NCI-H510A (cell line): Measurements from ENCODE around the gene TACR1.
A peak's percentile ranks its signal among the peaks of the same experiment; 100 is the strongest.
"Not testable (repeated sequence)": the region's sequence is repeated elsewhere in the genome, so short reads cannot be mapped to it uniquely, and the experiment has no call there.

Source experiments
- DNase-seq: peaks from one replicate; lab custom pipeline; 2025; lab: John Stamatoyannopoulos, UW

The TACR1 gene

GRCh38 chr2:75146221-75146605 lies 53.1 kb downstream of the TACR1 start:
- not testable (repeated sequence) for DNase-seq

GRCh38 chr2:75142081-75142480 lies 57.2 kb downstream of the TACR1 start:
- DNase-seq: no peak

DNA sequence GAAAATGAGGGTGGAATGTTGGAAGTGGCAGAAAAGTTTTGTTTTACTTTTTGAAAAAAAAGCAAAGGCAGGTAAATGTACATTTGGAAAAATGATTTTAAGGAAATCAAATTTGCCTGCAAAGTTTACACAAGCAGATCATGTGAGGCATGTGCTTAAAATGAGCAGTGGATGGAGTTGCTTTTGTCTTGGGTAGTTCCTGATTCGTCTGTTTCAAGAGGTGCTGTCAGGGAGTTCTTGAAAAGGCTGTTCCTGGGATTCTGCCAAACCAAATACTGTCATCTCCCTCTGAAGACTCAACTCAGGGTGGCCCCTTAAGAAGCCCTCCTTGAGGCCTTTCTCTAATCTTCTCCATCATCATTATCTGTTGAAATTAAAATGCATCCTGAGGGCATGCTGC lies 59.0 kb downstream of the TACR1 start:
- no peak for DNase-seq

GRCh38 chr2:75139171-75139570 lies 60.1 kb downstream of the TACR1 start:
- DNase-seq: no peak

- DNase-seq: no peak
These were observed 60.8 kb downstream of the TACR1 start for GRCh38 chr2:75138528-75138927.

GRCh38 chr2:75135776-75136400 lies 63.4 kb downstream of the TACR1 start:
- DNase-seq: no peak

- DNase-seq: no peak
These were observed 64.5 kb downstream of the TACR1 start for GRCh38 chr2:75134860-75135259.

GRCh38 chr2:75133621-75134570 lies 65.4 kb downstream of the TACR1 start:
- no peak for DNase-seq

GRCh38 chr2:75130171-75130570 lies 69.1 kb downstream of the TACR1 start:
- DNase-seq: no peak

- DNase-seq: no peak
These were observed 75.4 kb downstream of the TACR1 start for GRCh38 chr2:75123876-75124275.

GRCh38 chr2:75113231-75113869 lies 86.0 kb downstream of the TACR1 start:
- DNase-seq: no peak

- DNase-seq: no peak
These were observed 90.3 kb downstream of the TACR1 start for GRCh38 chr2:75108937-75109482.

DNA sequence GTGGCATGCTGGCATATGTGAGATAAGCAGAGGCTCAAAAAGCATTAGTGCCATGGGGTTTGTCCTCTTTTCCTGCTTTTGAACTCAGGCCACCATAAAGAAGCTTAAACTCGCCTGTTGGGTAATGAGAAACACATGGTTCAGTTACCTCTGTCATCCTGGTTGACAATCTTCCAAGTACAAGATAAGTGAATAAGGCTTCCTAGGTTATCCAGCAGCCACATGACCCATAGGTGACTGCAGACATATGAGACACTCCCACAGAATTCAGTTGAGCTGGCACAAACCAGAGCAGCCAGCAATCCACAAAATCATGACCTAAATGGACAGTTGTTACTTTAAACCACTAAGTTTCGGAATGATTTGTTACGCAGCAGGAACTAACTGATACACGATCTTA lies 97.3 kb downstream of the TACR1 start:
- no peak for DNase-seq

DNA sequence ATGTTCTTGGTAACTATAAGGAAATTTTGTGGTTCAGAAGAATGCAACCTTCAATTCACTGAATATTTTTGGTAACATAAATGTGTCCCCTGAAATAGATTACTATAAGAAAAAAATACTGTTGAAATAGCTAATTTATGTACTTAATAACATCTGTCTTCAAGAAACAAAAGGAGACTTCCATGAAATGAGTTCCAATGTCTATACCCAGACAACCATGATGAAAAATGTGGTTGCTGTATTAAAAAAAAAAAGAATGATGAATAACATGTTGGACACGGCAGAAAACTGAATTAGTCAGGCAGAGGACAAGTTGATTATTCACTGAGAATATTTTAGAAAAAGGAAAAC lies 98.5 kb downstream of the TACR1 start:
- no peak for DNase-seq

DNA sequence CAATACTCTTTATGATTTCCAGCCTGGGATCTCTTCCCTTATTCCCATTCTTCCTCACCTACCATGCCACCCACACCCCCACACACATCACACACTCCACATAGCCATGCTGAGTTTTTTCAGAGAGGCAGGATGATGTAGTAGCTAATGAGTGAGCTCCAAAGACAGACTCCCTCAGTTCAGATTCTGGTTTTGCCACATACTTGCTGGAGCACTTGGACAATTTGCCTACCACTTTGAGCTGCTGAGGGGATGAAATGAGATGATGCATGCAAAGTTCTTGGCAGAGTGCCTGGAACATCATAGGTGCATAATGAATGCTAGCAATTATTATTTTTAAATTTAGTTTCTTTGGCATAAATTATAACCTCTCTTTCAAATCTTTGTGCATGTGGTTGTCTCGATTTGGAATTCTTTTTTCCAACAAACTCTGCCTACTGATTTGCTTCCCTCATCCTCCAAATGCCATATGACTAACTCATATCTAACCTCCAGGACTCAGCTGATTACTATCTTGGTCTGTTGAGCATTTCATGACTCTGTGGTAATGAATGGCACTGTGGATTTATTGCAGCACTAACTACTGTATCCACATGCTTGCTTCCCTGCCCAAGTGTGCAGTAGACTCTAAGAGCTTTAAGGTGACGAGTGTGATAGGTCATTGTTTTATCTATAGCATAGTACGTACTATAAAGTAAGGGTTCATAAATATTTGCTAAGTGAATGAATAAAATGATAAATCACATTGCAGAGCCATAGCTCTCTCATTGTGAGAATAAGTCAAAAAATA lies 99.1 kb downstream of the TACR1 start:
- DNase-seq: peak; percentile 79

GRCh38 chr2:75099521-75099922 lies 99.8 kb downstream of the TACR1 start:
- DNase-seq: no peak

DNA sequence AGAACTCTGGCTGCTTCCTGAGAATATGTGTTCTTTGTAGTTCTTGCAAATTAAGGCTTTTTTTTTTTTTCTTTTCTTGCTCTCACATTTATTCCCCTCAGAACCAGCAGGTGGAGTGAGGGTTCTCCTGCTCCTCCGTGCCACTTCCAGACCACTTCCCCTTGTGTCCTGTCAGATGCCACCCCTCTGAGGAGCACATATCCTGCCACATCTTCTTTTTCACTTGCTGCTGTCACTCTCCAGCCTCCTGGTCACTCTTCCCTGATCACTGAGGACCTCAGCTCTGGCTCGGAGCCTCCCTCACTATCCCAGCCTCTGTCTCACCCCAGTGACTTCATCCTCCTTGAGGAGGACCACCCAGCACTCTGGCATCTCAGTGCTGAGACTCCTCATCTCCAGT lies 100.5 kb downstream of the TACR1 start:
- no peak for DNase-seq

- DNase-seq: no peak
These were observed 101.5 kb downstream of the TACR1 start for GRCh38 chr2:75097831-75098230.

DNA sequence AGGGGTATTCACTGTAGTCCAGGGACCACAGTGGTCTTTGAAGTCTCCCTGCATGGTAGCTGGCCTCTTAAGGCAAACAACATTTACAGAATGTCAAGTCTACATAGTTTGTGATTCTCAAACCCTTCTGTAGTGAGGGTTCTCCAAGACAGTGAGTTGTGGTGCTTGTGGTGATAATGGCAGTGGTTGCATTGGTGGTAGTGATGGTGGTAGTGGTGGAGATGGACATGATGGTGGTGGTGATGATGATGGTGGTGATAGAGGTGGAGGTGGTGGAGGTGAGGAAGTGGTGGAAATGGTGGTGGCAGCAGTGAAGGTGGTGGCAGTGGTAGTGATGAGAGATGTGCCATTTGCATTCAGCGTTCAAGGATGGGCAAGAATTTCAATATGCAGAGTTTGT lies 104.9 kb downstream of the TACR1 start:
- DNase-seq: no peak

DNA sequence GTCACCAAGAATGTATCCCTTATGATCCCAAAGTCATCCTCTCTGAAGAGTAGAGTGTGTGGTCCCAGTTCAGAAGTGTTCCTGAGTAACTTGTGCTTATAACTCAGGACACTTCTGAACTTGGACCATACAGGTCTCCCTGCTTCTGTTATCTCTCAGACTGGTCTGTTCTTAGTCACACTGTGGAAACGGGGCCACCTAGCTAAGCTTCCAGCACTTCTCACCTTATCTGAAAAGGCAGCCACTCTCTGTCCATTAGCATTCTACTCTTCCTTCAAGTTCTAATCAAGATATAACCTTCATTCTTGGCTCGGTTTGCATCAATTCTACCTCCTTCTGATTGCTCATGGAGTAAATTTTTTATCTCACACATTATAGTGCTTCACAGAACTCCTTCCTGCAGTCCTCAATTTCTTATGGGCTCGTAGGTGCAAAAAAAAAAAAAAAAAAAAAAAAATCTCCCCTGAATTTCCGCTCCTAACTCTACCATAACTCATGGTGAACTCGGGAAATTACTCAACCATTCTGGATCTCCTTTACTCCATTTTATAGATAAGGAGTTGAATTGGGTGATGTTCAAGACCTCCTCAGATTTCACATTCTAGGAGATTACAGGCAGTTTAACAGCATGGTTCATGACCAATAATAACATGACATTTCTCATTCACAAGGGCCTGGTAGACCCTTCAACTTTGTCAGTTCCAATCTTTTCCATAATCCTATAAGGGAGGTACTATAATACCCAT lies 108.4 kb downstream of the TACR1 start:
- no peak for DNase-seq

DNA sequence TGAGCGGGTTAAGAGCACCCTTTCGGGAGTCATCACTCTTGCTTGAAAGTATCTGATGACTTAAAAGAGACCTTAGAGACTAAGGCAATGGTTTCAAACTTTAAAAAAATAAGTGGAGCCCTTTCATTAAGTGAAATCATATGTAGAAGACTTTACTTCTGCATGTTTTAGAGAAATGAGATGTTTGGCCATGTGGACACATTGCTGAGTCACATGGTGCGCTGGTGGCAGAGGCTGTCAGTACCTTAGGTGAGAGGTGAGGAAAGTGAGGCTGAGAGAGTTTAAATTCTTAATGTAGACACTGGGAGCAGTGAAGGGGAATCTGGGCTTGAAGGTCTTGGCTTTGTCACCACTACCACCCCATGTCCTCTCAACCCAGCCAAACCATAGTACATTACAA lies 109.8 kb downstream of the TACR1 start:
- no peak for DNase-seq
